HCT116 (cell line): ENCODE measurements around the gene COL20A1. TPM values are rescaled to one million over a fixed set of nuclear protein-coding genes. Genes with fewer than 3 reads are reported as not detected.

Experiments used
- ATAC-seq: fragments of 200-7000 bp; cut with Tn5 transposase; 2 replicates; pipeline ENCODE4 v1.9.1; 2020; ENCODE audit warnings: mild to moderate bottlenecking, moderate library complexity
- BruUV-seq: library from RNA; stranded (reverse); fragments of 400-500 nt; replicated peaks from 2 replicates; lab custom pipeline; 2021; lab: Mats Ljungman, UMichigan
- CTCF ChIA-PET: fragments of 300-600 bp; sonication (Branson Sonifier 250); formaldehyde crosslinking; loops from one replicate; lab custom pipeline; 2021; ENCODE audit warnings: antibody characterized with exemption; lab: Charles Lee
- POLR2A ChIA-PET: fragments of 300-600, 350-600 bp; sonication (Branson Sonifier 250); formaldehyde crosslinking; loops from one replicate; lab custom pipeline; 2021; ENCODE audit warnings: antibody characterized with exemption; lab: Charles Lee
- RAD21 ChIA-PET, 2 experiments: fragments of 300-600 bp; sonication (Branson Sonifier 250); formaldehyde crosslinking; loops; one replicate each; lab custom pipeline; 2023; ENCODE audit warnings: low total read pairs in 2 of 2; ENCODE audit not compliant: uncharacterized antibody in 2 of 2, unreplicated experiment in 2 of 2, low non-redundant PET in 1 of 2; lab: Charles Lee
- DNase-seq: peaks from one replicate; pipeline ENCODE4 v3.0.0-alpha.2; 2010; ENCODE audit warnings: low read depth, low spot score
- H2AFZ ChIP-seq: fragments of 200-600 bp; shearing (Covaris generic), sonication (generic); 2 replicates; pipeline ENCODE4 v1.6.1; 2017; ENCODE audit warnings: low read depth, mixed run types, mixed read lengths, antibody characterized with exemption, low read length; ENCODE audit not compliant: poor library complexity, severe bottlenecking
- H3K27ac ChIP-seq: 2 replicates; pipeline ENCODE4 v1.5.1; 2012; ENCODE audit warnings: low read depth, low read length
- H3K27me3 ChIP-seq: fragments of 200-600 bp; sonication (generic); 2 replicates; pipeline ENCODE4 v1.6.1; 2016; ENCODE audit warnings: mixed run types, low read length, mixed read lengths; ENCODE audit not compliant: insufficient read depth
- H3K36me3 ChIP-seq, 2 experiments: fragments of 200-500 bp in 1 of 2; fragments of 200-600 bp in 1 of 2; sonication (Bioruptor generic) in 1 of 2; sonication (generic) in 1 of 2; 2 replicates each; pipeline versions ENCODE4 v1.5.1 to v1.6.1; 2014 to 2016; ENCODE audit warnings: low read length in 2 of 2, inconsistent platforms in 1 of 2, mixed read lengths in 1 of 2, mixed run types in 1 of 2; ENCODE audit not compliant: insufficient read depth in 2 of 2, control insufficient read depth in 1 of 2
- H3K4me1 ChIP-seq, 2 experiments: fragments of 200-600 bp in 1 of 2; sonication (generic) in 1 of 2; 2 replicates each; pipeline versions ENCODE4 v1.5.1 to v1.6.1; 2012 to 2017; ENCODE audit warnings: low read length in 2 of 2, inconsistent platforms in 1 of 2, mild to moderate bottlenecking in 1 of 2, mixed read lengths in 1 of 2, mixed run types in 1 of 2, moderate library complexity in 1 of 2; ENCODE audit not compliant: insufficient read depth in 2 of 2, control insufficient read depth in 1 of 2
- H3K4me2 ChIP-seq: fragments of 200-600 bp; sonication (generic); 2 replicates; pipeline ENCODE4 v1.6.1; 2017; ENCODE audit warnings: mixed run types, low read length, mixed read lengths
- H3K4me3 ChIP-seq, 2 experiments: fragments of 200-600 bp in 1 of 2; sonication (generic) in 1 of 2; replicated peaks in 1 of 2; 2 replicates each; pipeline ENCODE4 v1.5.1; 2011 to 2016; ENCODE audit warnings: low read length in 2 of 2, control low read depth in 1 of 2, low read depth in 1 of 2, mild to moderate bottlenecking in 1 of 2, mixed read lengths in 1 of 2, mixed run types in 1 of 2
- H3K79me2 ChIP-seq: fragments of 200-600 bp; sonication (generic); 2 replicates; pipeline ENCODE4 v1.6.1; 2017; ENCODE audit warnings: mild to moderate bottlenecking, mixed run types, low read length, moderate library complexity, mixed read lengths; ENCODE audit not compliant: insufficient read depth
- H3K9ac ChIP-seq: fragments of 200-600 bp; sonication (generic); 2 replicates; pipeline ENCODE4 v1.6.1; 2016; ENCODE audit warnings: low read length, mixed read lengths
- H3K9me2 ChIP-seq: fragments of 200-600 bp; sonication (generic), shearing (Covaris generic); 2 replicates; pipeline ENCODE4 v1.6.1; 2017; ENCODE audit warnings: mixed run types, mild to moderate bottlenecking, moderate library complexity; ENCODE audit not compliant: insufficient read depth
- H3K9me3 ChIP-seq, 2 experiments: fragments of 200-500 bp in 1 of 2; fragments of 200-600 bp in 1 of 2; sonication (Bioruptor generic) in 1 of 2; sonication (generic) in 1 of 2; 2 replicates each; pipeline ENCODE4 v1.6.1; 2014 to 2017; ENCODE audit warnings: low read length in 2 of 2, mixed read lengths in 2 of 2, inconsistent platforms in 1 of 2, low read depth in 1 of 2, mild to moderate bottlenecking in 1 of 2, mixed run types in 1 of 2, moderate library complexity in 1 of 2; ENCODE audit not compliant: control insufficient read depth in 1 of 2, insufficient read depth in 1 of 2
- H4K20me1 ChIP-seq: fragments of 200-600 bp; sonication (generic), shearing (Covaris generic); 2 replicates; pipeline ENCODE4 v1.6.1; 2017; ENCODE audit warnings: mixed run types, mild to moderate bottlenecking, moderate library complexity; ENCODE audit not compliant: insufficient read depth
- EGR1 ChIP-seq: IDR thresholded peaks from 2 replicates; pipeline ENCODE4 v1.6.1; 2012; ENCODE audit warnings: low read depth
- REST ChIP-seq: IDR thresholded peaks from 2 replicates; pipeline ENCODE4 v1.6.1; 2012; ENCODE audit warnings: low read depth
- ZNF274 ChIP-seq: fragments of 200-500 bp; sonication (Bioruptor generic); IDR thresholded peaks from 2 replicates; pipeline ENCODE4 v1.6.1; 2014; ENCODE audit warnings: mild to moderate bottlenecking, low read depth, low read length, inconsistent platforms
- intact Hi-C: fragments of 100-400 bp; cut with micrococcal nuclease; formaldehyde crosslinking; loops from 2 replicates; pipeline ENCODE4 v1.10.0; 2022
- total RNA-seq: library from RNA; stranded (reverse); gene quantifications from one replicate; pipeline ENCODE4 v1.2.1, GENCODE V29; 2021; ENCODE audit not compliant: unreplicated experiment

Gene COL20A1
- total RNA-seq, 1 experiment from 2014 or later, result 0.34 TPM

- Histone ChIP-seq H3K27me3 (no peaks in the 10 kb centered on the region), H3K9me2 (no peaks in the 10 kb centered on the region), H4K20me1 (no peaks in the 10 kb centered on the region), H3K79me2 (no peaks in the 10 kb centered on the region), H3K9me3 (no peaks in the 10 kb centered on the region), H3K4me1 (no peaks in the 10 kb centered on the region), H3K36me3 (no peaks in the 10 kb centered on the region), H3K4me3 (no peak overlapping the region), H3K9ac (no peak overlapping the region), H3K4me2 (no peak overlapping the region), H3K27ac (no peak overlapping the region), H2AFZ (no peak overlapping the region)
- no peak for DNase-seq
- CTCF ChIA-PET, result interaction anchor here (1.5 to 3.1 kb wide), 5 partner anchors 19 to 87 kb away, joined by 5 to 55 read pairs (median 7); partner anchors contain the start of gene ARFGAP1
- no TSS peak for BruUV-seq
- intact Hi-C loops, result no loop called here
- RAD21 ChIA-PET, result interaction anchor here (2.2 to 2.3 kb wide), 2 partner anchors 71 to 72 kb away, joined by 5 to 9 read pairs; no protein-coding TSS in a partner anchor
- no peak for ATAC-seq
- POLR2A ChIA-PET, result no interaction called here
- no peak for TF ChIP-seq EGR1
- no peak for TF ChIP-seq ZNF274
- no peak for TF ChIP-seq REST
Observed at GRCh38 chr20:63310265-63310991, 17.4 kb downstream of the COL20A1 start.
